ENCODE measurements around the gene LIPC.

LIPC gene

GRCh38 chr15:58521293-58521991, 89.7 kb downstream of the LIPC start:
- DNase-seq: no peak

- DNase-seq: no peak
Observed at GRCh38 chr15:58522391-58522790, 90.6 kb downstream of the LIPC start.

DNA sequence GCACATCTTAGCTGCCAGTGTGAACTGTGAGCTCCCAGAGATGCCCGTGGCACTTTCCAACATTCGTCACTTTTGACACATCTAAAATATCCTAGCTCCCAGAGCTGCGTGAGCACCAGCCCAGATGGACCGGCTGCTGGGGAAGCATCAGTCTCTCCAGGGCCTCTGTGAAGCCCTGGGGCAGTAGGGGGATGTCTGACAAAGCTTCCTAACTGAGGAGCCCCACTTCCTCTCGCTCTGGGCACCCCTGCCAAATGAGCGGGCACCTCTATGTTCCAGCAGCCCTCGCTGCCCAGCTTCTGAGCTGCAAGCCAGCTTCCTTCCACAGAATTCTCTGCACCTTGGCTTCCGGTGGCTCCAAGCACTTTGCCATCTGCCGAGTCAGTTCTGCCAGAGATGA, 91.1 kb downstream of the LIPC start:
- DNase-seq: no peak

GRCh38 chr15:58523634-58524033, 91.8 kb downstream of the LIPC start:
- DNase-seq: no peak

DNA sequence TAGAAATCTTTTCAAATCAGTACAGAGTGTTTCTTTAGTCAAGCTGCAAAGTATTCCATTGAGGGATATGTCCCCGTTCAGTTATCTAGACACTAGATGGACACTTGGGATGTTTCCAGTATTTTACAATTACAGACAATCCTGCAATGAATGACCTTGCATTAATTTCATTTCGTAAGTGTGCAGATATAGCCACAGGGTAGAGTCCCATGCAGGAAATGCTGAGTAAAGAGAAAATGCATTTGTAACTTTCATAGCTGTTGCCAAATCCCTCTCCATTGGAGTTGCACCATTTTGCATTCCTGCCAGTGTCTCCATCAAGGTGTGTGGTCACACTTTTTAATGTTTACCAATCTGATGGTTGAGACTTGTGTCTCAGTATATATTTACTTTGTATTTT, 92.5 kb downstream of the LIPC start:
- no peak for DNase-seq

- DNase-seq: no peak
Observed at GRCh38 chr15:58525991-58526421, 94.2 kb downstream of the LIPC start.

DNA sequence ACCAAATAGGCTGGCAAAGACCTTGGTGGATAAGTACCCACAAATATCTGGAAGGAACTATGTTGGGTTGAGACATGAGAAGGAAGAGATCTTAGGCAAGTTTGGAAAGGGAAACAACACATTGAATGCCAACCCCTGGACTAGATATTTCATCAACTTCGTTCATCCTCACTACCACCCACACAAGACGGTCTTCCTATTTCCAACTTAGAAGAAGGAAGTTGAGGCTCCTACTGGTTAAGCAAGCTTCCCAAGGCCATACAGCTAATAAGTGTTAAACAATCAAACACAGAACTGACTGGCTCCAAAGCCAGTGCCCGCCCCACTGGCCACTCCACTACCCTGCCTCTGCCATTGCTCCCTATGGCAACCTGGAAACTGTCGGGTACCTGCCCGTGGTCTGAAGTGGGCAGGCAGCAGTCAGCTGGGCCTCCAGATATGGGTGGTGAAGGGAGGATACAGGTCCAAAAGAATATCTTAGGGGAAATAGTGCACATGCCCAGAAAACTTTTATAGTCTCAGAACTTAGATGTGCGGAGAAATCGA, 94.9 kb downstream of the LIPC start:
- DNase-seq: no peak

GRCh38 chr15:58527573-58528187, 95.9 kb downstream of the LIPC start:
- no peak for DNase-seq

- DNase-seq: no peak
Observed at GRCh38 chr15:58528188-58528870, 96.5 kb downstream of the LIPC start.

DNA sequence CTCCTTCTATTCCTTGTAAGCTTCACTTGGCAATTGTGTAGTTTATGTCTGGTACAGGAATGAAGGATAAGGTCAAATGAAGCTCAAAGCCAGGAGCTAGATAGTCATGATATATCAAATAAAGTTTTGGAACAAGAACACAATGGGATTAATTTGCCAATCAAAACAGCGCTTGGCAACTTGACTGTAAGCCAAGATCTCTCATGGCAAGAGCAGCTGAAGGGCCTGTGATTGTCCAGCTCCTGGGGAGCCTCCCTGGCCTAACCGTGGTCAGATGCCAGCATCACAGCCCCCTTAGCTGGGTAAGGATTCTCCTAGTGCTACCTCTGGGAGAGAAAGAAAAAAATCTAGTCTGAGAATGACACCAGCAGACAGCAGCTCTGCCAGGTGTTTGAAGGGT, 97.2 kb downstream of the LIPC start:
- no peak for DNase-seq

DNA sequence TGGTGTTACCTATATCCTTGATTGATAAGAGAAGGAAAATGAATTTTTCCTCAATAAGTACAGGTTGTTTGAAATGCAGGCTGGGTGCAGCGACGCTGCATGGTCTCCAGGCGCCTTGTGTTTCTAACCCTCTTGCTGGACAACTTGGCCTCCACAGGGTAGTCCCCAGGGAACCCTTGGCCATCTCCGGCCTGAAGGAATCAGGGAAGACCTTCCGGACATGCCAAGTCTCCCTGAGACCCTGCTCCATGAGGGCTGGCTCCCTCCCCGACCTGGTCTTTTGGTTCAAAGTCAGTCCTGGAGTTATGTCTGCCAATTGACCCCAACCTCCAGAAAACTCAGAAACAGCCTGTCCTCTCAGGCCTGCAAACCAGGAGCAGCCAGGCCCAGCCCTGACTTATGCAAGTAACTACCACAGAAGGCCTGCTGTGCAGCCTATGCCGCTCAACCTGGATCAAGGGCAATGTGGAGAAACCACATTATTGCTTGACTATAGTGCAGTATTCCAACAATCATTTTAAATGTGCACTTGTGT, 98.3 kb downstream of the LIPC start:
- no peak for DNase-seq

DNA sequence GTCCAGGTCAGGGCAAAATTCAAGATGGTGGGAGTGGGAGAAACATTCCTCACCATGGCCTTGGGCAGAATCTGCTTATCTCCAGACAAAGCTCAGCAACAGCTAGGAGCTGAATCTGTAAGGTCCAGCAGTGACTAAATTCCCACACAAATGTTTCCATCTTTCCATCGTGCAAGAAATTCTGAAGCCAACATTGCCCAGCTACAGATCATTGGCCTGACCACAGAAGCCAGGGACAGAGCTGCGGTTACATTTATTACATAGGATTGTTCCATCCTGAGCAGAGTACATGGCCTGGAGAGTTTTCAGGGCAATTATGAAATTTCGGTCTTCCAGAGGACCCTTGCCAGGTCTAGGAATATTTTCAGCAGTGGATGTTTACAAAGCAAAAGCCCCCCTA, 100.3 kb downstream of the LIPC start:
- DNase-seq: no peak

DNA sequence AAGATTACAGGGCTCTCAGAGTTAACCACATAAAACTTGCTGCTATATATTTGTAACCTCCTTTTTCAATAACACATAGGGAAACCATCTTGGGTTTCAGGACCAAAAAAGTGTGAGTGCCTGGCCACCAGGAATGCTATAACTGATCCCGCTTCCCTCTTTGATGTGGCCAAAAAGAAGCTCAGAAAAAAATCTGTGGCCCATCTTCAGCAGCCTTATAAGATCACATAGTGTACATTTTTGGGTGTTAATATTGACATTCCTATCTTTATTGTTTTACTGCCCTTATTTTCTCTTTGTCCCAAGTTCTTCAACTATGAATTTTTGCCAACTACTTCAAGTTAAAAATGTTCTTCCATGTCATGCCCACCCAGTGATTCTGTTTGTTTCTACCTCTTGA, 102.8 kb downstream of the LIPC start:
- no peak for DNase-seq

DNA sequence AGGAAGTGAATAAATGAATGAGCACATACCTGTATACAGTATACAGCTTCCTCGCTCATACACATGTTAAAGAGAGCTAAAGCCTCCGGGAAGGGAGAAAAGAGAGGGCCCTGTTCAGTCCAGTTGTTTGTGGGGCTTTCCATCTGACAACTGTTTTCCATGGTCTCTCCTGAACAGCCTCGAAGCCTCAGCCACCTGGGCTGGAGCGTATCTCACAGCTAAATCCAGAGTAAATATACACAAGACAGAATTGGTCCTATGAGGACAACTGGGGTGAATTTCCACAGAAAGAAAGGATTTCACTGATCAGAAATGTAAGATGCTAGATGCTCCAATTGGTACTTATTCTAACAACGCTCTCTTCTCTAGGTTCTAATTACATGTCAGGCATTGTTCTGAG, 103.5 kb downstream of the LIPC start:
- no peak for DNase-seq

DNA sequence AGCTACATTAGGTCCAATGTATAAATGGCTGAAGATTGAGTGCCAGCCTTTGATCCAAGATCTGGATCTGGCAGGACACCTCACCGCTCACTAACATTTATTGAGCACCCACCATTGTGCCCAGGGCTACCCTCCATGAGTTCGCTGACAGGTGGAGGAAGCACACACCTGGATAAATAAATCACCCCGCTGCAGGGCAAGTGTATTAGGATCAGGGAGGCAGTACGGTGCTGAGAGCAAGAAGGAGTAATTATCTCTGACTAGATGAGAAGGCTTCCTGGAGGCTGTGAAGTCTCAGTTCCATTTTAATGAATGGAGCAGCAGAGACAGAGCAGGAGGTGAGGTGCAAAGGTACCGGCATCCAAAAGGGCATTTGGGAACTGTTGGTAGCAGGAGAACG, 104.1 kb downstream of the LIPC start:
- no peak for DNase-seq

GRCh38 chr15:58536414-58536813, 104.6 kb downstream of the LIPC start:
- no peak for DNase-seq

DNA sequence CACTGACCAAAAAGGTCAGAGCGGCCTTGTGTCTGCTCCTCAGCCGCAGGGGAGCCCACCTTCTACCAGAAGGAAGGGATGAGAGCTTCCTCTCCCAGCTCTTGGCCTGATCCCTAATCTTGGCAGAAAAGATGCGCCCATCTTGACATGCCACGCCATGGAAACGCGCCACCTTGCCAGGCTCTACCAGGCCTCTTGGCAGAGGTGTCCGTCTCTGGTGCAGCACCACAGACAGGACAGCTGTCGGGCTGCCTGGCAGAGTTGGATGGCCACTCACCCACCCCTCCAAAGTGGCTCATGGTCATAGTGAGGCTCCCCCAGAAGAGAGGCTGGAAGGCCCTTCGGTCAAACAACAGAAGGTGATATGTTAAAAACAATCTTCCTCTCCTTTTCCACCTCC, 105.2 kb downstream of the LIPC start:
- DNase-seq: peak; percentile 15

DNA sequence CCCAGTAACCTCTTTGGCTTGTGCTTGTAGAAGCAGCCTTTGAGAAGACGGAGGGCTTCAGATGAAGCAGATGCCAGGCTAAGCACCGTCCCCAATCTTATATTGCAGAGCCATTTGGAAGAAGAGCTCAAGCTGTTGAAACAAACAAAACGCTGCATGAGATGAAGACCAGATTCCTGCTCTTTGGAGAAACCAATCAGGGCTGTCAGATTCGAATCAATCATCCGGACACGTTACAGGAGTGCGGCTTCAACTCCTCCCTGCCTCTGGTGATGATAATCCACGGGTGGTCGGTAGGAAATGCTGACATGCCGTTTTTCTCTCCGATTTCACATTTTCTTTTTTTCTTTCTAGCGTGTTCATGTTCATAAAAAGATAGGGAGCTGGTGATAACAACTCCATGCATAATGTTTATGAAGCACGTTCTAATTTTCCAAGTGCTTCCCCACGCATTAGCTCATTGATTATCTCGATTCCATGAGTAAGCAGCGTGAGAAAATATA, 106.5 kb downstream of the LIPC start:
- no peak for DNase-seq

DNA sequence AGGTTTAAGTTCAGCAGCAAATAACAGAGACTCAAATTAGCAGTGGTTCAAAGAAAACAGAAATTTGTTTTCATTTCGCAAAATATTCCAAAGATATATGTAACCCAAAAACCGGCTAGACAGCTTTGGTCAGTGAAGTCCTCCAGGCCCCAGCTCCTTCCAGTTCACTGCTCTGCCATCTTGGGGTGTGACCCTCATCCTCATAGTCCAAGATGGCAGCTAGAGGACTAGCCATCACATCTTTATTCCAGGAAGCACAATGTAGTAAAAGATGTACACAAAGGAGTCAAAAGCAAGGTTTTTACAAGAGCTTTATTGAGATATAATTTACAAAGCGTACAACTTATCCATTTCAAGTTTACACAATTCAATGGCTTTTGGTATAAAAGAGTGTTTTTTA, 107.1 kb downstream of the LIPC start:
- DNase-seq: no peak

- no peak for DNase-seq
Observed at GRCh38 chr15:58539548-58539947, 107.8 kb downstream of the LIPC start.

- no peak for DNase-seq
Observed at GRCh38 chr15:58541410-58542087, 109.8 kb downstream of the LIPC start.

DNA sequence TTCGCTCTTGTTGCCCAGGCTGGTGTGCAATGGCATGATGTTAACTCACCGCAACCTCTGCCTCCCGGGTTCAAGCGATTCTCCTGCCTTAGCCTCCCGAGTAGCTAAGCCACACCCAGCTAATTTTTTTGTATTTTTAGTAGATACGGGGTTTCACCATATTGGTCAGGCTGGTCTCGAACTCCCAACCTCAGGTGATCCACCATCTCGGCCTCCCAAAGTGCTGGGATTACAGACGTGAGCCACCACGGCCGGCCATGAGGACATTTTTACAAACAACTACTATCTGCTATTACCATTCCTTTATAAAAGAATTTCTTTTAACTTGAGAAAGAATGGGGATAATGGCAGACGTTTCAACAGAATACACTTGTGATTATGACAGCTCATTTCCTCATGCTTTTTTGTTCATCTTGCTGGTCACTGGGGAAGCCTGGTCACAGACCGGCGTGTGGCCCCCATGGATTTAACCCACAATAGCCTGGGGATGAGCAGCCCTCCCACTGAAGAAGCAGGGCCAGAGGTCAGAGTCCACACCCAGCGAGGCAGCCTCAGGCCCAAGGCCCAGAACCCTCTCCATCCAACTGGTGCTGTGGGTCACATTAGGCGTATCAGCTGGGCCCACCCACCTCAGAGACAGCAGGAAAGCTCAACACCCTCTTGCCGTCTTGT, 112.0 kb downstream of the LIPC start:
- DNase-seq: no peak

All from activated CD4-positive, CD25-positive, alpha-beta regulatory T cell treated with anti-CD3 and anti-CD28 coated beads, Interleukin-2, amount 50 U/mL, for 72 hours (primary cell).